NT2/D1 (cell line): ENCODE measurements around the gene TBX4.

Experiments used
- SUZ12 ChIP-seq: IDR thresholded peaks from 2 replicates; pipeline ENCODE4 v1.6.1; 2011; ENCODE audit not compliant: insufficient read length, insufficient read depth; ENCODE audit errors: extremely low read depth
- YY1 ChIP-seq: IDR thresholded peaks from 2 replicates; pipeline ENCODE4 v1.6.1; 2011; ENCODE audit not compliant: insufficient read length, insufficient read depth
- ZNF274 ChIP-seq: IDR thresholded peaks from 2 replicates; pipeline ENCODE4 v1.6.1; 2011; ENCODE audit warnings: mild to moderate bottlenecking, low read depth, low read length

GRCh38 chr17:61479493-61480413 lies 27.5 kb downstream of the TBX4 start:
- no peak for TF ChIP-seq SUZ12
- TF ChIP-seq YY1 = no peak
- TF ChIP-seq ZNF274 = no peak
